ENCODE results near the gene ETS2.

DNA sequence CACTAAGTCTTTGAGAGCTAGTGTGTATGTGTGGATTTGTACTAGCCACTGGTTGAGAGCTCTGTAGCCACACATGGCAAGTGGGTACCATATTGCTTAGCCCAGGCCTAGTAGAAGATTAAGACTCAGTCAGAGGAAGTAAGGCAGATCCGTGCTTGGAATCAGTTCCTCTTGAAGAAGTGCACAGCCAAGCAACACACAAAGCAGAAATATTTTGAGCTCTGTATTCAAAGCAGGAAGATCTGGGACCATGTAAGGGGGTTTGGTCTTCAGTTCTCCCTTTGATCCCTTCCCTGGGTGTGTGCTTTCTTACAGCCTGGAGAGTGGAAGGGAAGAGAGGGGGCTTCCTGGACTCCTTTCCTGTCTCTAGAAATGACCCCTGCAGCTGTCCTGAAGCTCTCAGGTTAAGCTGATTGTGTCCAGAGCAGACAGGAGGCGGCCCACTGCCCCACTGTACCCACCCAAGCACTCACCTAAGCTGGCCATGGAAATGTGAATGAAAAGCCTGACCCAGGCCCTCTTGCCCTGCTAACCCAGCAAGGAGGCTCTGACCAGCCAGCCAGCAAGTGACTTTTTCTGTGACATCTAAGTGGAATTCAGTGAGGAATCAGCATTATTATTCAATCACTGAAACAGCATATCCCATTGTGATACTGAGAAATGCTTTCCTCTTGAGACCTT, 3.6 kb downstream of the ETS2 start:
- TF ChIP-seq, protein P1, sequence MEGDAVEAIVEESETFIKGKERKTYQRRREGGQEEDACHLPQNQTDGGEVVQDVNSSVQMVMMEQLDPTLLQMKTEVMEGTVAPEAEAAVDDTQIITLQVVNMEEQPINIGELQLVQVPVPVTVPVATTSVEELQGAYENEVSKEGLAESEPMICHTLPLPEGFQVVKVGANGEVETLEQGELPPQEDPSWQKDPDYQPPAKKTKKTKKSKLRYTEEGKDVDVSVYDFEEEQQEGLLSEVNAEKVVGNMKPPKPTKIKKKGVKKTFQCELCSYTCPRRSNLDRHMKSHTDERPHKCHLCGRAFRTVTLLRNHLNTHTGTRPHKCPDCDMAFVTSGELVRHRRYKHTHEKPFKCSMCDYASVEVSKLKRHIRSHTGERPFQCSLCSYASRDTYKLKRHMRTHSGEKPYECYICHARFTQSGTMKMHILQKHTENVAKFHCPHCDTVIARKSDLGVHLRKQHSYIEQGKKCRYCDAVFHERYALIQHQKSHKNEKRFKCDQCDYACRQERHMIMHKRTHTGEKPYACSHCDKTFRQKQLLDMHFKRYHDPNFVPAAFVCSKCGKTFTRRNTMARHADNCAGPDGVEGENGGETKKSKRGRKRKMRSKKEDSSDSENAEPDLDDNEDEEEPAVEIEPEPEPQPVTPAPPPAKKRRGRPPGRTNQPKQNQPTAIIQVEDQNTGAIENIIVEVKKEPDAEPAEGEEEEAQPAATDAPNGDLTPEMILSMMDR (IDR thresholded peaks at IDR 0.05; ENCODE audit: insufficient read depth, low read length, poor library complexity, severe bottlenecking) = no peak
- TF ChIP-seq EZH2phosphoT487 (conservative IDR thresholded peaks at IDR 0.05; ENCODE audit: low read length) = no peak
